Right lobe of liver (tissue), 6 donors: ENCODE measurements around the gene RAD21L1. TPM values are rescaled to one million over a fixed set of nuclear protein-coding genes. Genes with fewer than 3 reads are reported as not detected.
A peak's percentile ranks its signal among the peaks of the same experiment; 100 is the strongest.
"Not testable (repeated sequence)": the region's sequence is repeated elsewhere in the genome, so short reads cannot be mapped to it uniquely, and the experiment has no call there.

Experiments
- ATAC-seq, 4 donors: fragments of 200-7000 bp; cut with Tn5 transposase; one replicate each; pipeline ENCODE4 v1.9.1; 2020; ENCODE audit warnings: mild to moderate bottlenecking in 4 of 4, moderate library complexity in 4 of 4
- DNase-seq, 3 donors: peaks; one replicate each; pipeline ENCODE4 v3.0.0-alpha.2; 2020
- H3K27ac ChIP-seq, 3 donors: fragments of 200-600 bp; one replicate each; pipeline ENCODE4 v1.8.0; 2022
- H3K27me3 ChIP-seq, 2 donors: fragments of 200-600 bp; one replicate each; pipeline ENCODE4 v1.8.0; 2022
- H3K36me3 ChIP-seq, 4 donors: fragments of 200-600 bp; sonication (generic) in 1 of 4; one replicate each; pipeline versions ENCODE4 v1.5.1 to v1.8.0; 2017 to 2022; ENCODE audit warnings: control low read depth in 1 of 4
- H3K4me1 ChIP-seq, 4 donors: fragments of 200-600 bp; sonication (generic) in 1 of 4; one replicate each; pipeline versions ENCODE4 v1.5.1 to v1.8.0; 2017 to 2022; ENCODE audit warnings: control low read depth in 1 of 4
- H3K4me3 ChIP-seq, 3 donors: fragments of 200-600 bp; one replicate each; pipeline ENCODE4 v1.8.0; 2022
- H3K9me3 ChIP-seq, 4 donors: fragments of 200-600 bp; sonication (generic) in 1 of 4; one replicate each; pipeline versions ENCODE4 v1.5.1 to v1.8.0; 2017 to 2022; ENCODE audit warnings: control low read depth in 1 of 4
- CTCF ChIP-seq, 4 donors: fragments of 200-600 bp in 3 of 4; fragments of 450-650 bp in 1 of 4; IDR thresholded peaks; one replicate each; pipeline versions ENCODE4 v1.5.1 to v1.8.0; 2016 to 2022; ENCODE audit warnings: antibody characterized with exemption in 4 of 4, mild to moderate bottlenecking in 2 of 4
- POLR2A ChIP-seq: fragments of 450-650 bp; IDR thresholded peaks from one replicate; pipeline ENCODE4 v1.6.1; 2017; ENCODE audit warnings: antibody characterized with exemption, mild to moderate bottlenecking
- WGBS: methylation state at CpG from one replicate; pipeline ENCODE4 v1.1.6; 2018; ENCODE audit warnings: low coverage, low lambda C conversion rate; ENCODE audit not compliant: insufficient coverage; ENCODE audit errors: missing lambda C conversion rate; 5-methylcytosine and 5-hydroxymethylcytosine counted together
- intact Hi-C, 2 donors: fragments of 100-400 bp; cut with DNase I; formaldehyde crosslinking; loops; one replicate each; pipeline versions ENCODE4 v1.11.2 to v1.14.1; 2022
- total RNA-seq, 6 experiments: library from RNA; depleted of rRNA in 2 of 6; stranded (reverse); fragments of >200 nt in 2 of 6; fragmentation: NEBNext Ultra II Directional in 3 of 6; extraction: Animal tissue kit (Norgen Biotek cat#: 25700) in 3 of 6; gene quantifications; one replicate each; pipeline versions ENCODE4 v1.1.0 to v1.2.4, GENCODE V29; 2016 to 2023
- donor health status: DM: no; HTN: yes; CAD: no.
- donor health status: DM: no; HTN: no; CAD: no.
- donor health status: DM: no; HTN: no; CAD: no.
- donor health status: DM: no; HTN: yes; CAD: no.
- donor health status: DM: no; HTN: yes; CAD: no.

Gene RAD21L1
- total RNA-seq, 6 experiments from 2014 or later, result not detected

GRCh38 chr20:1212607-1213396, 13.0 kb upstream of the RAD21L1 start:
- DNase-seq (peak; percentile 70 to 72 (median 72)), ATAC-seq (peak; percentile 98 to 99 (median 98))
- intact Hi-C loops, result no loop called here
- Histone ChIP-seq H3K36me3 (no peaks in the 10 kb centered on the region), H3K9me3 (no peaks in the 10 kb centered on the region), H3K4me3 (no peak overlapping the region), H3K27me3 (no peaks in the 10 kb centered on the region), H3K27ac (no peak overlapping the region), H3K4me1 (no peaks in the 10 kb centered on the region)
- 20% methylated on average over 13 of the region's 21 CpGs for WGBS
- TF ChIP-seq POLR2A, result no peak
- TF ChIP-seq CTCF (IDR thresholded peaks at IDR 0.05), result peak; percentile 77 to 86 (median 84)

- DNase-seq (no peak), ATAC-seq (no peak)
- Histone ChIP-seq H3K27me3 (no peaks in the 10 kb centered on the region), H3K9me3 (no peaks in the 10 kb centered on the region), H3K4me1 (no peaks in the 10 kb centered on the region), H3K4me3 (no peak overlapping the region), H3K36me3 (no peaks in the 10 kb centered on the region), H3K27ac (no peak overlapping the region)
- no peak for TF ChIP-seq CTCF (IDR thresholded peaks at IDR 0.05)
- TF ChIP-seq POLR2A, result no peak
- intact Hi-C loops, result no loop called here
- WGBS, result 49% methylated on average over 4 of the region's 4 CpGs
These were observed 11.0 kb upstream of the RAD21L1 start for GRCh38 chr20:1214838-1215261.

GRCh38 chr20:1215386-1216170, 10.3 kb upstream of the RAD21L1 start:
- Histone ChIP-seq H3K36me3 (no peaks in the 10 kb centered on the region), H3K9me3 (no peaks in the 10 kb centered on the region), H3K4me3 (no peak overlapping the region), H3K27ac (no peak overlapping the region), H3K4me1 (no peaks in the 10 kb centered on the region), H3K27me3 (no peaks in the 10 kb centered on the region)
- TF ChIP-seq POLR2A (no peak), CTCF (IDR thresholded peaks at IDR 0.05) (no peak)
- DNase-seq (no peak), ATAC-seq (no peak)
- 60% methylated on average over 11 of the region's 11 CpGs for WGBS
- intact Hi-C loops, result no loop called here

GRCh38 chr20:1216527-1217427, 9.1 kb upstream of the RAD21L1 start:
- intact Hi-C loops, H3K4me3 ChIP-seq, H3K27me3 ChIP-seq, H3K27ac ChIP-seq, H3K4me1 ChIP-seq, ATAC-seq, H3K36me3 ChIP-seq, H3K9me3 ChIP-seq, DNase-seq: not testable (repeated sequence)
- 56% methylated on average over 5 of the region's 19 CpGs for WGBS

GRCh38 chr20:1222750-1223149, 3.1 kb upstream of the RAD21L1 start:
- H3K36me3 ChIP-seq, H3K27ac ChIP-seq, H3K27me3 ChIP-seq, H3K4me3 ChIP-seq, DNase-seq, ATAC-seq, H3K9me3 ChIP-seq, intact Hi-C loops, H3K4me1 ChIP-seq: not testable (repeated sequence)
- 90% methylated on average over 1 of the region's 4 CpGs for WGBS
